Astrocyte (in vitro differentiated cells and primary cell): Measurements from ENCODE around the gene TNXB.

Experiments
- CTCF ChIP-seq: IDR thresholded peaks from 2 replicates; pipeline ENCODE4 v1.5.1; 2011; ENCODE audit warnings: low read depth, mild to moderate bottlenecking, inconsistent platforms, low read length, moderate library complexity; ENCODE audit not compliant: insufficient read depth
- EZH2 ChIP-seq: IDR thresholded peaks from 2 replicates; pipeline ENCODE4 v1.6.1; 2012; ENCODE audit warnings: mild to moderate bottlenecking, low read length, inconsistent platforms; ENCODE audit not compliant: insufficient read depth

GRCh38 chr6:32089082-32089828 is 19.9 kb downstream of the TNXB start:
- no peak for TF ChIP-seq CTCF
- TF ChIP-seq EZH2, result no peak
